ENCODE results near the gene B4GALNT1.

DNA sequence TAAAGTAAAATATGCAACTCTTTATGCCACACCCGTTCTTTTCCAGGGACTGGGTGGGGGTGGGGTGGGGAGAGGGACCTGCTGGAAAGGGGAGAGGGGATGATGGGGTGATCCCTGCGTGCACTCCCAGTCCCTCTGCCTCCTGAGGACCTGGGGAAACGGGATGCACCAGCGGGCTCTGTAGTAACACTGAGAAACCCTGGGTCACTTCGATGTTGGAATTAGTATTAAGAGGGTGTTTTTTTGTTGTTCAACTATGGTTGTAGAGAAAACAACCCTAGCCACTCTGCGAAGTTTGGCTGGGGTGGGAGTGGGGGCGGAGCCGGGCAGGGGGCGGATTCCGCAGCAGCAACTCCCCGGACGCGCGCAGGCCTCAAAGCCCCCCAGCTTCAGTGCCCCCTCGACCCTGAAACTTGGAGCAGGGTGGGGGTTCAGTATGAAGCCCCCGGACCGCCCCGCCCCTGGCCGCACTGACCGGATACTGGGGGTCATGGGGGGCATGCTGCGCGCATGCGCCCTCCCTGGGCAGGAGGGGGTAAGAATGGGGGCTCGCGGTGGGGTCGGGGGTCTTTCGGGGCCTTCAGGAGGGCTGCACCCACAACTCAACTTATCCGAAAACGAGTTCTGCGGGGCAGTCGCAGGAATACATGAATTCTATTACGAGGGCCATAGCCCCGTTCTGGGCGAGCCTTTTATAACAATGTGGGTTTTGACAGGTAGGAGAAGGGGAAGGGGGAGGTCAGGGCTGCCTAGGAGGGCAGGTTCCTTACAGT is 23.0 kb downstream of the B4GALNT1 start:
- TF ChIP-seq, protein P1, sequence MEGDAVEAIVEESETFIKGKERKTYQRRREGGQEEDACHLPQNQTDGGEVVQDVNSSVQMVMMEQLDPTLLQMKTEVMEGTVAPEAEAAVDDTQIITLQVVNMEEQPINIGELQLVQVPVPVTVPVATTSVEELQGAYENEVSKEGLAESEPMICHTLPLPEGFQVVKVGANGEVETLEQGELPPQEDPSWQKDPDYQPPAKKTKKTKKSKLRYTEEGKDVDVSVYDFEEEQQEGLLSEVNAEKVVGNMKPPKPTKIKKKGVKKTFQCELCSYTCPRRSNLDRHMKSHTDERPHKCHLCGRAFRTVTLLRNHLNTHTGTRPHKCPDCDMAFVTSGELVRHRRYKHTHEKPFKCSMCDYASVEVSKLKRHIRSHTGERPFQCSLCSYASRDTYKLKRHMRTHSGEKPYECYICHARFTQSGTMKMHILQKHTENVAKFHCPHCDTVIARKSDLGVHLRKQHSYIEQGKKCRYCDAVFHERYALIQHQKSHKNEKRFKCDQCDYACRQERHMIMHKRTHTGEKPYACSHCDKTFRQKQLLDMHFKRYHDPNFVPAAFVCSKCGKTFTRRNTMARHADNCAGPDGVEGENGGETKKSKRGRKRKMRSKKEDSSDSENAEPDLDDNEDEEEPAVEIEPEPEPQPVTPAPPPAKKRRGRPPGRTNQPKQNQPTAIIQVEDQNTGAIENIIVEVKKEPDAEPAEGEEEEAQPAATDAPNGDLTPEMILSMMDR (IDR thresholded peaks at IDR 0.05), result no peak
- TF ChIP-seq POLR2A (IDR thresholded peaks at IDR 0.05), result no peak
